B cell (primary cell): ENCODE measurements around the gene STAG1. TPM values are rescaled to one million over a fixed set of nuclear protein-coding genes. Genes with fewer than 3 reads are reported as not detected.

ENCODE experiments used
- ATAC-seq: fragments of 200-7000 bp; cut with Tn5 transposase; one replicate; pipeline ENCODE4 v1.10.0; 2021; ENCODE audit warnings: low read depth, mild to moderate bottlenecking, moderate number of reproducible peaks, moderate library complexity
- CTCF ChIA-PET: fragments of 350-600 bp; sonication (Branson Sonifier 250); formaldehyde crosslinking; loops from one replicate; lab custom pipeline; 2021; ENCODE audit warnings: antibody characterized with exemption, inconsistent platforms; lab: Charles Lee
- POLR2A ChIA-PET: fragments of 350-600 bp; sonication (Branson Sonifier 250); formaldehyde crosslinking; loops from one replicate; lab custom pipeline; 2021; ENCODE audit warnings: antibody characterized with exemption; lab: Charles Lee
- DNase-seq: peaks from one replicate; pipeline ENCODE4 v3.0.0; 2013
- H2AFZ ChIP-seq: 2 replicates; pipeline ENCODE4 v1.6.1; 2012; ENCODE audit warnings: mild to moderate bottlenecking, low read depth, low read length; ENCODE audit not compliant: insufficient read depth, poor library complexity, severe bottlenecking
- H3K27ac ChIP-seq, 2 donors: 1 replicate in 1 of 2; 2 replicates in 1 of 2; pipeline ENCODE4 v1.5.1; 2012 to 2013; ENCODE audit warnings: low read length in 2 of 2, mild to moderate bottlenecking in 2 of 2, moderate library complexity in 1 of 2
- H3K27me3 ChIP-seq, 4 experiments: fragments of 200-600 bp in 1 of 4; sonication (generic) in 1 of 4; replicated peaks in 1 of 4; 1 replicate in 2 of 4; 2 replicates in 2 of 4; pipeline versions ENCODE4 v1.6.1 to v1.7.0; 2013 to 2016; ENCODE audit warnings: low read length in 3 of 4, mild to moderate bottlenecking in 2 of 4, mixed read lengths in 1 of 4, moderate library complexity in 1 of 4; ENCODE audit not compliant: insufficient read depth in 4 of 4, control insufficient read depth in 3 of 4; ENCODE audit errors: control extremely low read depth in 1 of 4
- H3K36me3 ChIP-seq, 2 experiments: replicated peaks in 1 of 2; 1 replicate in 1 of 2; 2 replicates in 1 of 2; pipeline versions ENCODE4 v1.6.1 to v1.7.1; 2013; ENCODE audit warnings: low read length in 1 of 2; ENCODE audit not compliant: insufficient read depth in 2 of 2, control insufficient read depth in 1 of 2; ENCODE audit errors: control extremely low read depth in 1 of 2, extremely low read depth in 1 of 2
- H3K4me1 ChIP-seq, 2 donors: fragments of 200-600 bp in 1 of 2; sonication (generic) in 1 of 2; 1 replicate in 1 of 2; 2 replicates in 1 of 2; pipeline versions ENCODE4 v1.5.1 to v1.6.1; 2013 to 2017; ENCODE audit warnings: low read length in 2 of 2; ENCODE audit not compliant: control insufficient read depth in 2 of 2, insufficient read depth in 2 of 2
- H3K4me2 ChIP-seq: replicated peaks from 2 replicates; pipeline ENCODE3; 2012; ENCODE audit warnings: mild to moderate bottlenecking, low read depth, low read length; ENCODE audit not compliant: poor library complexity, severe bottlenecking
- H3K4me3 ChIP-seq, 5 experiments: fragments of 200-600 bp in 1 of 5; sonication (generic) in 1 of 5; 1 replicate in 3 of 5; 2 replicates in 2 of 5; pipeline versions ENCODE4 v1.5.1 to v1.7.0; 2011 to 2016; ENCODE audit warnings: low read length in 4 of 5, mild to moderate bottlenecking in 4 of 5, low read depth in 2 of 5, control low read depth in 1 of 5, moderate library complexity in 1 of 5; ENCODE audit not compliant: insufficient read depth in 1 of 5; ENCODE audit errors: control extremely low read depth in 1 of 5, extremely low read depth in 1 of 5
- H3K79me2 ChIP-seq: fragments of 200-600 bp; sonication (generic); one replicate; pipeline ENCODE4 v1.6.0; 2016; ENCODE audit warnings: low read length; ENCODE audit not compliant: control insufficient read depth, insufficient read depth
- H3K9ac ChIP-seq: fragments of 200-600 bp; sonication (generic); 2 replicates; pipeline ENCODE4 v1.6.1; 2017; ENCODE audit warnings: mild to moderate bottlenecking, low read length, moderate library complexity
- H3K9me3 ChIP-seq, 3 donors: one replicate each; pipeline versions ENCODE4 v1.6.1 to v1.7.1; 2013; ENCODE audit warnings: low read length in 2 of 3; ENCODE audit not compliant: control insufficient read depth in 2 of 3, insufficient read depth in 1 of 3; ENCODE audit errors: control extremely low read depth in 1 of 3
- H4K20me1 ChIP-seq: 2 replicates; pipeline ENCODE4 v1.6.0; 2012; ENCODE audit warnings: mild to moderate bottlenecking, low read length; ENCODE audit not compliant: insufficient read depth, control insufficient read depth, poor library complexity, severe bottlenecking
- H3K27ac Mint-ChIP-seq: one replicate; pipeline ENCODE4 v1.8.0; 2021; ENCODE audit warnings: mixed read lengths
- H3K27me3 Mint-ChIP-seq: one replicate; pipeline ENCODE4 v1.8.0; 2021; ENCODE audit warnings: mixed read lengths
- H3K4me1 Mint-ChIP-seq: one replicate; pipeline ENCODE4 v1.8.0; 2021; ENCODE audit warnings: mixed read lengths
- H3K4me3 Mint-ChIP-seq: one replicate; pipeline ENCODE4 v1.8.0; 2021; ENCODE audit warnings: mixed read lengths
- H3K9me3 Mint-ChIP-seq: one replicate; pipeline ENCODE4 v1.8.0; 2022; ENCODE audit warnings: mixed read lengths; ENCODE audit not compliant: insufficient read depth
- EZH2 ChIP-seq: IDR thresholded peaks from 2 replicates; pipeline ENCODE4 v1.6.1; 2012; ENCODE audit warnings: borderline replicate concordance, low read depth, mild to moderate bottlenecking, moderate library complexity, low read length; ENCODE audit not compliant: insufficient read depth, poor library complexity, severe bottlenecking
- WGBS: methylation state at CpG from one replicate; pipeline ENCODE4 v1.1.5; 2013; ENCODE audit warnings: missing lambda C conversion rate; ENCODE audit not compliant: insufficient coverage; 5-methylcytosine and 5-hydroxymethylcytosine counted together
- intact Hi-C: fragments of 100-400 bp; cut with micrococcal nuclease; formaldehyde crosslinking; loops from one replicate; pipeline ENCODE4 v1.10.0; 2022
- polyA plus RNA-seq: library from polyadenylated mRNA; depleted of rRNA; stranded (reverse); fragments of >200 nt; gene quantifications from 2 replicates; pipeline ENCODE4 v1.2.3, GENCODE V29; 2012
- total RNA-seq, 2 donors: library from RNA; stranded (reverse); fragments of 120-200 nt in 1 of 2; gene quantifications; 1 replicate in 1 of 2; 2 replicates in 1 of 2; pipeline versions ENCODE4 v1.2.3 to v1.2.4, GENCODE V29; 2013 to 2022
- TF ChIP-seq, protein P1 (sequence below): fragments of 200-600 bp; IDR thresholded peaks from one replicate; pipeline ENCODE4 v1.8.0; 2022; ENCODE audit warnings: antibody characterized with exemption, mild to moderate bottlenecking

Gene STAG1
- total and polyA plus RNA-seq, 2 donors (not counting 1 experiment from before 2014, with no cell fraction given): 9.2 to 77.0 TPM

DNA sequence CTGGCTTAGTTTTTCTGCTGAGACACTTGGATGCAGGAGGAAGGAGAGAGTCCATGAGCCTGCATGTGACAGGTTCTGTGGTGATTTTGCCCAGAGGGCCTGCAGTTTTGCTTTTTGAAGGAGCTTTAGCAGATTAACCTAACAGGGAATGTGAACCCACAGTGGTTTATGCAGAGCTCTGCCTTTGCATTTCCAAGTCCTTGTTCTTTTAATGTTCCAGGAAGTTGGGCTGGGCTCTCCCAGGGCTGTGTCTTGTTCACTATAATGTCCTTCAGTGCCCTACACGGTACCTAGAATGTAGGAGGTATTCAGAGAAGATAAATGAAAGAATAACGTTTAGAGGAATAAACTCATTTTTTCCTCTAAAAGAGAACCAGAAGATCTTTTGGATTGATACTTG is 451.7 kb downstream of the STAG1 start:
- ChIA-PET POLR2A (no interaction called here), CTCF (no interaction called here)
- Histone ChIP-seq H3K36me3 (peaks cover 8 to 38% of the 10 kb centered on the region in 2 experiments), H4K20me1 (no peaks in the 10 kb centered on the region), H3K9me3 (no peaks in the 10 kb centered on the region), H3K9ac (no peak overlapping the region), H3K4me2 (no peak overlapping the region), H3K79me2 (no peaks in the 10 kb centered on the region), H3K27ac (no peak overlapping the region), H3K27me3 (no peaks in the 10 kb centered on the region), H3K4me1 (no peaks in the 10 kb centered on the region), H3K4me3 (no peak overlapping the region), H2AFZ (no peak overlapping the region)
- Mint-ChIP-seq H3K4me1 (no peaks in the 10 kb centered on the region), H3K4me3 (no peak overlapping the region), H3K27ac (no peak overlapping the region), H3K9me3 (no peaks in the 10 kb centered on the region), H3K27me3 (no peaks in the 10 kb centered on the region)
- intact Hi-C loops: no loop called here
- no peak for ATAC-seq
- DNase-seq: no peak
- TF ChIP-seq, protein P1, sequence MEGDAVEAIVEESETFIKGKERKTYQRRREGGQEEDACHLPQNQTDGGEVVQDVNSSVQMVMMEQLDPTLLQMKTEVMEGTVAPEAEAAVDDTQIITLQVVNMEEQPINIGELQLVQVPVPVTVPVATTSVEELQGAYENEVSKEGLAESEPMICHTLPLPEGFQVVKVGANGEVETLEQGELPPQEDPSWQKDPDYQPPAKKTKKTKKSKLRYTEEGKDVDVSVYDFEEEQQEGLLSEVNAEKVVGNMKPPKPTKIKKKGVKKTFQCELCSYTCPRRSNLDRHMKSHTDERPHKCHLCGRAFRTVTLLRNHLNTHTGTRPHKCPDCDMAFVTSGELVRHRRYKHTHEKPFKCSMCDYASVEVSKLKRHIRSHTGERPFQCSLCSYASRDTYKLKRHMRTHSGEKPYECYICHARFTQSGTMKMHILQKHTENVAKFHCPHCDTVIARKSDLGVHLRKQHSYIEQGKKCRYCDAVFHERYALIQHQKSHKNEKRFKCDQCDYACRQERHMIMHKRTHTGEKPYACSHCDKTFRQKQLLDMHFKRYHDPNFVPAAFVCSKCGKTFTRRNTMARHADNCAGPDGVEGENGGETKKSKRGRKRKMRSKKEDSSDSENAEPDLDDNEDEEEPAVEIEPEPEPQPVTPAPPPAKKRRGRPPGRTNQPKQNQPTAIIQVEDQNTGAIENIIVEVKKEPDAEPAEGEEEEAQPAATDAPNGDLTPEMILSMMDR: no peak
- TF ChIP-seq EZH2: no peak
- WGBS: no CpG with 5 or more reads among the region's 2 CpGs

DNA sequence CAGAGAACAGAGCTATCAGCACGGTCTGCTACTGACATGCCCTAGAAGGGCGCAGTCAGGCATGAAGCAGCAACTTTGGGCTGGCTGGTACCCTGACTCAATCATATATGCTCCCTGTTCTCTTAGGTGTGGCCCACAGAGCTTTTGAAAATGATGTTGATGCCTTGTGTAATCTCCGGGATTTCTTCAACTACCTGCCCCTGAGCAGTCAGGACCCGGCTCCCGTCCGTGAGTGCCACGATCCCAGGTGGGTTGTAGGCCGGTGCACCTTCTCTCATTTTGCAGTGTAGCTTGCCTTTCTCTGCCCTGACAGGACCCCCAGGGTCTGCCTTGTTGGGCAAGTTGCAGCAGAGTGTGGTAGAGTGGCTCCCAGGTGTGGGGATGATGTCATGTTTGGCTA is 454.4 kb downstream of the STAG1 start:
- CTCF ChIA-PET: no interaction called here
- POLR2A ChIA-PET: no interaction called here

More for the DNA sequence above, 454.4 kb downstream of the STAG1 start:
- Mint-ChIP-seq H3K9me3 (no peaks in the 10 kb centered on the region), H3K4me3 (no peak overlapping the region), H3K27ac (no peak overlapping the region), H3K27me3 (no peaks in the 10 kb centered on the region), H3K4me1 (no peaks in the 10 kb centered on the region)
- H3K9ac ChIP-seq: no peak overlapping the region
- no peaks in the 10 kb centered on the region for H4K20me1 ChIP-seq
- no peak overlapping the region for H3K4me2 ChIP-seq
- no peaks in the 10 kb centered on the region for H3K27me3 ChIP-seq
- H3K9me3 ChIP-seq: no peaks in the 10 kb centered on the region
- H3K36me3 ChIP-seq: peaks cover 9 to 53% of the 10 kb centered on the region in 2 experiments
- intact Hi-C loops: no loop called here
- no peaks in the 10 kb centered on the region for H3K4me1 ChIP-seq
- H3K79me2 ChIP-seq: no peaks in the 10 kb centered on the region
- 99% methylated on average over 8 of the region's 8 CpGs for WGBS
- ATAC-seq: no peak
- no peak overlapping the region for H3K27ac ChIP-seq
- no peak overlapping the region for H3K4me3 ChIP-seq
- DNase-seq: no peak
- TF ChIP-seq, protein P1: no peak
- no peak for TF ChIP-seq EZH2
- no peak overlapping the region for H2AFZ ChIP-seq
